ENCODE data around the gene NF1. TPM values are rescaled to one million over a fixed set of nuclear protein-coding genes. Genes with fewer than 3 reads are reported as not detected.

The NF1 gene
- total RNA-seq, 1 donor from 2014 or later, result 38.9 TPM

DNA sequence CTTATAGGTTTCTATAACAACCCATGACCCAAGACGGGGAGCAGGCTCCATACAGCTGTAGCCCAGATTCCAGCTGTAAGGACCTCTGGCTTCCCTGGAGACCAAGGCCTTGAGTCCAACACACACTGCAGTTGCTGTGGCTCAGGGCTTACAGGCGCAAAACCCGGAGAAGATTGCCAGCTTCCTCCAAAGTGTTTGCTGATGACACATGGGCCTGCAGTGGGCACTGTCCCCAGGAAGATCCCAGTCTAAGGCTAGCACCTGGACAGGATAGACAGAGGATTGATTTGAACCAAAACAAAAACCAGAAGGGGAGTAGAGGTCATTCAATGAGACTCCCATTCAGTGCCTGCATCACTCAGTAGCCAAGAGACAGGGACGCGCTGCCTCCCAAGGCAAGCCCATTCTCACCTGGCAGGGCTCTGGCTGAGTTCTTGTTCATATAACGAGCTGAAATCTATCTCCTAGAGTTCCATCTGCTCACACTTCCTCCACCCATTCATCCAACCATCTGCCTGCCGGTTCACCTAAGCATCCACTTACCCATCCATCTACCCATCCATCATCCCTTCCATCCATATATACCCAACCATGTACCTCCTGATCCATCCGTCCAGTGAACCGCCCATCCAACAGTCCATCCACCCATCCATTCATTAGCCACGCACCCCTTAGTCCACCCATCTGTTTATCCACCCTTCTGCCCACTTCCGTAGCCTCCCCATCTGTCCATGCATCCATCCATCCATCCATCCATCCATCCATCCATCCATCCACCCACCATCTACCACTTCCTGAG, 306.9 kb downstream of the NF1 start:
- no peak for DNase-seq
- intact Hi-C loops (cut with DNase I), result no loop called here
- no peak for ATAC-seq (ENCODE audit: poor library complexity)

DNA sequence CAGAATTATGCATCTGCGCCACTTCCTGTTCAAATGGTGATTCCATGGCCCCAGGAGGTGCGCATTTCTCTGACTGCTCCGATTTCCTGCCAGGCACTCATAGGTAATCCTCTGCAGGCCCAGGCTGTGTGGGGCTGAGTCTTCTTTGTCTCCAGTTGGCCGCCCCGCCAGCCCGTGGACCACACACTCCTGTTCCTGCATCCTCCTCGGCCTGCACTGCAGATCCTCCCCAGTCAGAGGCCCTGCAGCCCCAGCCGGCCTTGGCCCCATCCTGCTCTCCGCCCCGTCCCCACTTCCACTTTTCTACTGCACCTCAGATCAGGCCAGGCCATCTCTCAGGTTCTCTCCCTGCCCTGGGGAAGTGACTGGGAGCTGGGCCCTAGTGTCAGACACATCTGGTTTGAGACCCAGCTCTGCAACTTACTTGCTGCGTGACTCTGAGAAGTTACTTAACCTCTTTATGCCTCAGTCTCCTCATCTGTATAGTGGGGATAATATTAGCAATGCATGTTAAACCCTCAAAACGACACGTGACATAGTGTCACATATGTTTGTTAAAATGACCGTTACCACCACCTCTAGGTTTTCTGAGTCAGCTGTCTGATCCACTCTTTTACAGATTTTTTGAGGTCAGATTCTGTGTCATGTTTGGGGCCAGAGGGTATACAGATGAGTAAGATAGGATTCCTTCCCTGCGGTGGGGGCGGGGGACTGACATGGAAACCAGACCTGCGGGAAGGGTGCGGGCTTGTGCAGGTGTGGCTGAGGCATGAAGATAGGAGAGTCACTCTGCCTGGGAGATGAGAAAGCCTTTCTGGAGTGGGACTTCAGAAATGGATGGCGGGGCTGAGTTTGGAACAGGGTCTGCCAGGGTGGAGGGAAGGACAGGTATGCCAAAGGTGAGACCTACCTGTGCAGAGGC, 309.5 kb downstream of the NF1 start:
- DNase-seq, result no peak
- intact Hi-C loops (cut with DNase I), result no loop called here
- ATAC-seq (ENCODE audit: poor library complexity), result no peak

DNA sequence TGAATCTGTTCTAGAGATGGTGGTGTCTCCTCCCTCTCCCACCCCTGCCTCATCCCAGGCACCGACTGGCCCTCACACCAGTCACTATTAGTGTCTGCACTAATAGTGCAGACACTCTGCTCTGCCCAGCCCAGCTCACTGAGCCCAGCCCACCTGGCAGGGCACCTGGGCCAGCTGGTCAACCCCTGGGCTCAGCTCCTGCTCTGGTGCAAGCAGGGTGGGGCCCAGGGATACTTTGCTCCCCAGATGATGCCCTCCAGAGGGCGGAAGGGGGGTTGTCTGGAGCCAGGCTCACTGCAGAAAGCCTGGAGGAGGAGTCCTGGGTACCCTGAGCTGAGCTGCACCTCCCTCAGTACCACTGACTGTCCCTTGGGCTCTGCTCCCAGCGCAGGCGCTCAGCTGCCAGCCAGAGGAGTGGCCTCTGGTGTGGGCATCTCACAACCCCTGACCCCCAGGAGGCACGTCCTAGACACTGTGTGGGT, 311.2 kb downstream of the NF1 start:
- DNase-seq (no peak), ATAC-seq (ENCODE audit: poor library complexity) (no peak)
- intact Hi-C loops (cut with DNase I), result no loop called here

DNA sequence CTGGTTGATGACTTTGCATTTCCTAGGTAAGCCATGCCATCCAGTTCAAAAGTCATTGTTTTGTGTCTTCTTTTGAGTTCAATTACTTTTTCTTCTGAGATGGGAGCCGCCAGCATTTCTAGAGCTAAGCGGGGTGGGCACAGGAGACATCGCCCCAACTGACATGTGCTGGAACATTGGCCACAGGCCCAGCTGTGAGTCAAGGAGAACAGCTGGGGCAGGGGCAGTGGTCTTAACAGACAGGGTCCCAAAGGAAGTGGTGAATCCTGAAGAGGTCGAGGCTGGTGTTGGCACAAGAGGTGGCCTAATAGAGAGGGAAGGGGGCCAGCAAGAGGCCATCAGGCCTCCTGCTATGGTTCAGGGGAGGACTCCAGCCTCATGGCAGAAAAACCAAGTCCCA, 313.8 kb downstream of the NF1 start:
- intact Hi-C loops (cut with DNase I), result no loop called here
- no peak for ATAC-seq (ENCODE audit: poor library complexity)
- DNase-seq, result no peak

DNA sequence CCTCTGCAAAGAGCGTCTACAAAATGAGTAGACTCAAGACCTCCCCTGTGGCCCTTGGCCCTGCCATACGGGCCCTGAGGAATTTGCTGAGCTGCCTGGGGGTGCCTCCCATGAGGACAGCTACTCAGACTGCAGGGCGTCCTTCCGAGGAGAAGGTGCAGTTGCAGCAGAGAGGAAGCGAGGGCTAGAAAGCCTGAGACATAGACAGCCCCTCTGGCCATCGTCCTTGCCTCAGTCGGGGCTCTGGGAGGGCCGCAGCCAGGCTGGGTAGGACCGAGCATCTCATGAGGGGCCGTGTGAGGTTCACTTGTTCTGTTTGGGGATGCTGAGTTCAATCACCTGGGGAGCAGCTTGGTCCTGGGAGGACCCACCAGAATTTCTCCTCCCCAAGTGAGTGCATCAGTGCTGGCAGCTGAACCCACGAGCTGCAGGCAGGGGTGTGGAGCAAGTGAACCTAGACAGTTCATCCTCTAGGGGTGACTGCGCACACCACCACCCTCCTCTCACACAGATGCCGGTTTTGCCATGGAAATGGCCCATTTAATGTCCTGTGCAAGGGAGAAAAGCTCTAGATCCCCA, 317.0 kb downstream of the NF1 start:
- DNase-seq, result no peak

DNA sequence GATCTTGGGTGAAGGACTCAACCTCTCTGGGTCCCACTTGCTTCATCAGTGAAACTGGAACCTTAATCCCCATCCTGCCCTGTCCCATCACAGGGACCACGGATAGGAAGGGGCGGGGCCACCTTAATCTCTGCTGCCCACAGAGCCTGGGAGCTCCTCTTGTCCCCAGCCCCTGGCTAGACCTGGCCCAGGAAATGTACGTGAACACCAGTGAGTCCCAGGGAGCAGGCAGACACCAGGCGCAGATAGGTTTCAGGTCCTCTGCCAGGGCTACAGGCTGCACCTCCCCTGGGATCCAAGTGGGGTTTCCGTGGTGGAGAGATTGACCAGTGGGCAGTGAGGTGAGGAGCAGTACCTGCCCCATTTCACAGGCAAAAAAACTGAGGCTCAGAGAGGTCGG, 317.7 kb downstream of the NF1 start:
- intact Hi-C loops (cut with DNase I), result no loop called here
- DNase-seq, result no peak
- ATAC-seq (ENCODE audit: poor library complexity), result no peak

More for the DNA sequence above, 317.0 kb downstream of the NF1 start:
- intact Hi-C loops (cut with DNase I), result no loop called here
- ATAC-seq (ENCODE audit: poor library complexity), result no peak

DNA sequence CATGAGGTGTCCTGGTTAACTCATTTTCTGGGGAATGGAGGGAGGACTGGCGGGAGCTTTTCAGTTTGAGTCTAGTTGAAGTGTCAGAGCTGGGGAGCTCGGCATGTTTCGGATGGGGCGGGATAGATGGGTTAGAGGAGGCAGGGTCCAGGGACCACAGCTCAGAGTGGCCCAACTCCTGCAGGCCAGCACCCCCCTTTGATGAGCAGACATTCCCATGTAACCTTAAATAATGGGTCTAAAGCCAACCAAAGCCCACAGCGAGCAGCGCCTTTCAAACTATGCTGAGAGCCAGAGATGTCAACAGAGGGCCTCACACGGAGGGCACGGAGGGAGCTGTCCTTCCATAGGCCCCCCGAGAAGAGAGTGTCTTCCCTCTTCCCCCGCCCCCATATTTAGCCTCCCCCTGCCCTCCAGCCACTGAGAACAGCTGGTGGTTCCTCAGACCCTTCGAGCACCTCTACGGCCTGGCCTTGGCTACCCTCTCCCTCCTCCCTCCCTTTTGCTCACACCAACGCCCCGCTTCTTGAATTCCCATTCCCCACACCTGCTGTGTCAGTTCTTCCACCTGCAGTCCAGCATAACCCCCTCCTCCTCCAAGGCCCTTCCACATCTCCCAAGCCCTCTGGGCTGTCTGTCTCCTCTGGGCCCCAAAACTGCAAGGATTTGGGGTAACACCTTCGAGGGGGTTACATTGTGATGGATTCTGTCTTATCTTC, 318.5 kb downstream of the NF1 start:
- ATAC-seq (ENCODE audit: poor library complexity) (no peak), DNase-seq (no peak)
- intact Hi-C loops (cut with DNase I), result no loop called here

DNA sequence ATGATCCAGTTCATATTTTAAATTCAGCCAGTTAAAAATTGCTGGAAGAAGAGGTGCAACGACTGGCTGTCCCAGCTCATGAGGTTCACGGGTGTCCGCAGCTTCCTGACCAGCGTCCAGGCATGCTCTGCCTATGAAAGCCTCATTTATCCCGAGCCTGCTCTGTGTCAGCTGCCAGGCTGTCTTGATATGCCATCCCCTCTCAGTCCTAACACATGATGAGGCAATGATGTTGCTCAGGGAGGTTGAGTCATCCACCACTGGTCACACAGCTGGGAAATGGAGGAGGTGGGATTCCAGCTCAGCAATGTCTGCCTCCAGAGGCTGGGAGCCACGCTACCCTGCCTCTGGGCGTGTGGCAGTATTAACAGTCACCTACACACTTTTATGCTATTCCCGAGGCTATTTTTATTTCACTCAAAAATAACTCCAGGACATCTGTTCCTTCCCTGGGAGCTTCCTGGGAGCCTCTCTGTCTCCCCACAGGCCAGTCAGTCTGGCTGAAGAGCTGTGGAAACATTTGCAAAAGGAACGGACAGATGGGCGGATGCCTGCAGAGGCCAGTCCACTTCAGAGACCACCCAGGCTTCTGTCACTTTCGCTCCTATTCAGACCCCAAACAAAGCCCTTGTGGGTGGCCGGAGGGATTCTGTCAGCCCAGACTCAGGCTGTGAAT, 319.2 kb downstream of the NF1 start:
- ATAC-seq (ENCODE audit: poor library complexity) (peak; percentile 45), DNase-seq (no peak)
- intact Hi-C loops (cut with DNase I), result no loop called here

DNA sequence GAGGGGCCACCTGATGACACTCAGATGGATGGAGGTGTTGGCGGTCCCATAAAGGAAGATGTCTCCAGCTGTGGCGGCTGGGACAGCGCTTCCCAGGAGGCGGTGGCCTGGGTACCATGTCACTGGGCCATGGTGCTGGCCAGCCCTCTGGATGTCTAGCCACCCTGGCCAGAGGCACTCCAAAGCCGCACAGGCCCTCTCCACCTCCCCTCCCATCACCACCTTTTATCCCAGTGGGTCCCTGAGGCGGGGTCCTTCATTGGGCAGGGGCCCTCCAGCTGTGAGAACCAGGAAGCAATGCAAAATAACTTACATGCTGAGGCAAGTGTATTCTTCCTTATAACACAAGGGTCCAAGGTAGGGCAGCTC, 319.8 kb downstream of the NF1 start:
- no peak for ATAC-seq (ENCODE audit: poor library complexity)
- intact Hi-C loops (cut with DNase I), result no loop called here
- DNase-seq, result no peak

DNA sequence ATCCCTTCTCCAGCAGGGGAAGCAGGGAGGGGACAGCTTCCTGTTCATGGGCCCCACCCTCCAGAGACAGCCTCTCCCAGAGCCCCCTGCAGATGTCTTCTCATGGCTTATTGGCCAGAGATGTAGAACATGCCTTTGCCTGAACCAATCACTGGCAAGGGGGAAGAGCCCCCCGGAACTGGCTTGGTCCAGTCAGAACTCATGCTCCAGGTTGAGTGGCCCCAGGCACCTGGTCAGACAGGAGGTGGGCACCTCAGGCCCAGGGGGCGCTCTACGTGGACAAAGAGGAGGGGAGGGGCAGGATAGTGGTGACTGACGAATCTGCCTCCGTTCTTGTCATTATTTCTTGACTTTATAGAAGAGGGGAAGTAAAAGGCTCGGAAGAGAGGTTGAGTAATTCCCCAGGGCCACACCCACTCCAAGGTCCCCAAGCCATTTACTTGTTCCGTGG, 320.3 kb downstream of the NF1 start:
- DNase-seq (no peak), ATAC-seq (ENCODE audit: poor library complexity) (no peak)
- intact Hi-C loops (cut with DNase I), result no loop called here

DNA sequence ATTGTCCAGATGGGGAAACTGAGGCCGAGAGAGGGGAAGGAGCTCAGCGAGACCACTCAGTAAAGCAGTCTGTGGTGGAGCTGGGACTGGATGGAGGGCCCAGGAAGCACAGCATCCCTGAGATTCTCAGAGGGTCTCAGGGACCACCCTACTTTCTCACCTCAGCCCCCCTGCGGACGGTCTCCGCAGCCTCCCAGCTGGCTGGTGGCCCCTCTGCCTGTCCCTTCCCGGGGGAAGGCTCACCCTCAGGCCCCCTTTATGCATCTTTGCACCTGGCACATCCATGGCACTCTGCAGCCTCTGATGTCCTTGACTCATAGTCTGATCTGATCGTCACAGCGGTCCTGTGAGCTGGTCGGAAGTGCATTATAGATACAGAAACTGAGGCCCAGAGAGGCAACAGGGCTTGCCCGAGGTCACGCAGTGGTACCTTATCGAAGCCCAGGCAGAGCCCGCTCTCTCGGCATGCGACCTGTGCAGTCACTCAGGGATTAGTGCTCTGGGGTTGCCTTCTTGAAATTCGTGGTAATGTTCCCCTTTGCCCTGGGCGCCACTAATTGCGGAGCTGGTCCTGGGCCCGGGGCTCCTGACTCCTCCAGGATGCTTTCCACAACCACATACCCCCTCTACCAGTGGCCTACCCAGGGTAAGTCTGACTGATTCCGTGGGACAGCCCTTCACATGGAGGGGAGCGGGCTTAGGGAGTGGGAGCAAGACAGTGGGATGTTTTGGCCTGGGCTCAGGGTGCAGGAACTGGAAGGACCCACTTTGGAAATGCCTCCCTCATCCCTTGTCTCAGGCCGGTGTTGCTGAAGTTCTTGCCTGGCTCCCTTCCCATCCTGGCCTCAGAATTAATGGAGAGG, 321.1 kb downstream of the NF1 start:
- no peak for DNase-seq
- intact Hi-C loops (cut with DNase I), result no loop called here
- no peak for ATAC-seq (ENCODE audit: poor library complexity)

DNA sequence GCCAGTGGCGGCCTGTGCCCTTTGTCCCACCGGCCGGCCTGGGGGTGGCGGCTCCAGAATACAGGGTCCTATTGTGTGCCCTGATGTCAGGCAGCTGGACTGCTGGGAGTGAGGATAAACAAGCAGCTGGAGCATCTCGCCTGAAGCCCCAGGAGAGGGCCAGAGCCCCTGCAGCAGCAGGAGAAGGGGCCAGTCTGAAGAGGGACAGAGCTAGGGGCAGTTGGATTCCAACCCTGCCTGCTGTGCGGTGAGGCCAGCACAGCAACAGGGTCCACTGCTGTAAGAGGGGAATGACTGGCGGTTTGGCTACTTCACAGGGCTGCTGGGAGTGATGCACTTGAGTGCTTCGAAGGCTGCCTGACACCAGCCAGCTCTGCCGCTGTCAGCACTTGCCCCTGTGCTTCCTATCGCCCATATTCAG, 321.7 kb downstream of the NF1 start:
- intact Hi-C loops (cut with DNase I), result no loop called here
- DNase-seq, result peak; percentile 76
- ATAC-seq (ENCODE audit: poor library complexity), result peak; percentile 82

DNA sequence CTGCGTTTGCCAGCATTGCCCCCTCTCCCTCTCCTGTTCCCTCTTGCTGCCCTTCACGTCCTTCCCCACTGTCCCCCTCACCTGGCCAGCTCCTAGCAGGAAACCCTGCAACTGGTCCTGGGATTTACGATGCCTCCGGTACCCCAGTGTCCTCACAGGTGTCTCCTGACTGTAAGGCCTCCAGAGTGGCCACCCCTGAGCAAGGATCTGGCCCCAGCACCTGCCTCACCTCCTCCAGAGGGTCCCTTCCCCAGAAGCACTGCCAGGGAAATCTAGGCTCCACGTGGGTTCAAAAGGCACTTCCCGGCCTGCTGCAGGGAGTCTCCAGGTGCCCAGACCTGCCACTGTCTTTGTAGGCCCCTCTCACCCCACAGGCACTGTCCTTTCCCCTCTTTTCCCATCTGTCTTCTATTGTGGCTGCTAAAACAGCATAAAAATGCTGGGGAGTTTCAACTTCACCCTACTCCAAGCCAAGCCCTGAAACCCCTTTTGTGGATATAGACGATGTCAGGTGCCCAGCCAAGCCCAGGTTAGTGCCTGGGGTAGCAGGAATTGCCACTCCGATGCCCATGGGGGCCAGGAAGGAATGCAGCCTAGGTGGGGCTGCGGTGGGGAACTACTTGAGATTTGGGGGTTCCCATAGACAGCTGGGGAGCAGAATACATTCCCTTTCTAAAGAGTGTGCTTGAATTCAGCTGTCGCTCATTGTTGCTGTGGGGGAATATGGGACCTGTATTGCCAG, 322.4 kb downstream of the NF1 start:
- ATAC-seq (ENCODE audit: poor library complexity) (no peak), DNase-seq (no peak)
- intact Hi-C loops (cut with DNase I), result no loop called here

DNA sequence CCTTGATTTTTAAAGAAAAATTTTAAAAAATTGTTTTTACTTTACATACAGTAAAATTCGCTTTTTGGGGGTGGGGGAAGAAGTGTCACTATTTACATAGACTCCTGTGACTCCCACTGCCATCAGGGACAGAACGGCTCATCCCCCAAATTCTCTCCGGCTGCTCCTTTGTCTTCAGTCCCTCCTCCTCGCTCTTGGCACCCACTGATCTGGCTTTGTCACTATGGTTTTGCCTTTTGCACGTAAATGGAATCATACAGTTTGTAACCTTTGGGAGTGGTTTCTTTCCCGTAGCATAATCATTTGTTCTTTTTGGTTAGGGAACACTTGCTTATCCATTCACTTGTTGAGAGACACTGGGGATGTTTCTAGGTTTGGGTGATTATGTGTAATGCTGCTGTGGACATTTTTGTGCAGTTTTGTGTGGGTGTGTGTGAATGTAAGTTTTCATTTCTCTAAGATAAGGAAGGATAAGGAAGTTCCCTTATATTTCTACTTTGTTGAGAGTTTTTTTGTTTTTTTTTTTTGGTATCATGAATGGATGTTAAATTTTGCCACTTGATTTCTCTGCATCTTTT, 324.1 kb downstream of the NF1 start:
- DNase-seq, result no peak
- intact Hi-C loops (cut with DNase I), result no loop called here
- no peak for ATAC-seq (ENCODE audit: poor library complexity)

DNA sequence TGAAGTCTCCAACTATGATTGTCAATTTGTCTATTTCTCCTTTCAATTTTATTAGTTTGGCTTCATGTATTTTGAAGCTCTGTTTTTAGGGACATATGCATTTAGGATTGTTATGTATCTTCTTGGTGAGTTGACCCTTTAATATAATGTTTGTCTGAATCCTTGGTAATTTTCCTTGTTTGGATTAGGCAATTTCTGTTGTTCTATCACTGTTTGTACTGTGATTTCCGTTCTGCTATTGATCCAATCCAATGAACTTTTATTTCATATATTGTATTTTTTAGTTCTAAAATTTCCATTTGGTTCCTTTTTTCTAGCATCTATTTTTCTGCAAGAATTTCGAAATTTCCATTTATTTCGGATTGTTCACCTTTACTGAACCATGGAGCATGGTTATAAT, 327.7 kb downstream of the NF1 start:
- intact Hi-C loops (cut with DNase I), result no loop called here
- DNase-seq (no peak), ATAC-seq (ENCODE audit: poor library complexity) (no peak)

DNA sequence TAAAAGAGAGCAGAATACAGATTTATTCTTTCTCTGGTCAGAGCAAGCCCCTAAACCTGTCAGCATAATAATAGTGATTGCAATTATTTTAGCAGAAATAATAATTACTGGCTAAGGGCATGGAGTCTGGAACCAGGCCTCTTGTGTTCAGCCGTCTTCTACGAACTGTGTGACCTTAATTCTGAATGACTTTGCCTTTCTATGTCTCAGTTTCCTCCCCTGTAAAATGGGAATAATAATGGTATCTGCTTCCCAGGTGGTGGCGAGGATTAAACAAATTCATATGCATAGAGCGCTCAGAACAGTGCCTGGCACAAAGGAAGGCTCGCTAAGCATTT, 330.1 kb downstream of the NF1 start:
- no peak for DNase-seq
- intact Hi-C loops (cut with DNase I), result no loop called here
- no peak for ATAC-seq (ENCODE audit: poor library complexity)
